PC-9 (cell line): ENCODE measurements around the gene PHYH. TPM values are rescaled to one million over a fixed set of nuclear protein-coding genes. Genes with fewer than 3 reads are reported as not detected.

ENCODE experiments used
- BruUV-seq: library from RNA; stranded (reverse); fragments of 400-500 nt; replicated peaks from 2 replicates; lab custom pipeline; 2021; lab: Mats Ljungman, UMichigan
- CTCF ChIA-PET: fragments of 300-600 bp; sonication (Branson Sonifier 250); formaldehyde crosslinking; loops from one replicate; lab custom pipeline; 2022; ENCODE audit warnings: antibody characterized with exemption; lab: Charles Lee
- POLR2A ChIA-PET: fragments of 300-600 bp; sonication (Branson Sonifier 250); formaldehyde crosslinking; loops from one replicate; lab custom pipeline; 2022; ENCODE audit warnings: antibody characterized with exemption; ENCODE audit not compliant: unreplicated experiment; lab: Charles Lee
- DNase-seq, 2 experiments: peaks; one replicate each; pipeline versions ENCODE4 v3.0.0 to v3.0.0-alpha.2; 2015 to 2022; ENCODE audit warnings: mixed read lengths in 1 of 2
- H2AFZ ChIP-seq: fragments of 200-600 bp; sonication (generic); 2 replicates; pipeline ENCODE4 v1.8.1; 2017; ENCODE audit warnings: antibody characterized with exemption
- H3F3A ChIP-seq: fragments of 200-600 bp; sonication (generic); 2 replicates; pipeline ENCODE4 v1.8.1; 2017; ENCODE audit warnings: antibody characterized with exemption, mild to moderate bottlenecking, low read depth; ENCODE audit not compliant: insufficient read depth
- H3K27ac ChIP-seq: fragments of 200-600 bp; sonication (generic); 2 replicates; pipeline ENCODE4 v1.6.1; 2016; ENCODE audit warnings: mixed run types
- H3K27me3 ChIP-seq: fragments of 200-600 bp; sonication (generic); 2 replicates; pipeline ENCODE4 v1.6.1; 2016; ENCODE audit warnings: low read depth, mixed run types; ENCODE audit not compliant: insufficient read depth
- H3K36me3 ChIP-seq: fragments of 200-600 bp; sonication (generic); 2 replicates; pipeline ENCODE4 v1.6.1; 2016; ENCODE audit warnings: low read depth, mixed run types
- H3K4me1 ChIP-seq: fragments of 200-600 bp; sonication (generic); replicated peaks from 2 replicates; pipeline ENCODE4 v1.6.1; 2016; ENCODE audit warnings: mixed run types; ENCODE audit not compliant: insufficient read depth
- H3K4me2 ChIP-seq: fragments of 200-600 bp; sonication (generic); 2 replicates; pipeline ENCODE4 v1.6.1; 2017; ENCODE audit warnings: mixed run types
- H3K4me3 ChIP-seq: fragments of 200-600 bp; sonication (generic); 2 replicates; pipeline ENCODE4 v1.6.1; 2016; ENCODE audit warnings: mixed run types
- H3K79me2 ChIP-seq: fragments of 200-600 bp; sonication (generic); 2 replicates; pipeline ENCODE4 v1.6.1; 2017; ENCODE audit warnings: low read depth, mixed run types
- H3K9me2 ChIP-seq: fragments of 200-600 bp; sonication (generic); 2 replicates; pipeline ENCODE4 v1.8.1; 2017; ENCODE audit warnings: mild to moderate bottlenecking; ENCODE audit not compliant: insufficient read depth
- H3K9me3 ChIP-seq: fragments of 200-600 bp; sonication (generic); 2 replicates; pipeline ENCODE4 v1.8.1; 2016; ENCODE audit warnings: low read depth; ENCODE audit not compliant: insufficient read depth
- H4K20me1 ChIP-seq: fragments of 200-600 bp; sonication (generic); 2 replicates; pipeline ENCODE4 v1.8.1; 2017; ENCODE audit not compliant: insufficient read depth
- EZH2 ChIP-seq: fragments of 200-600 bp; sonication (generic); IDR thresholded peaks from 2 replicates; pipeline ENCODE4 v1.8.0; 2017; ENCODE audit warnings: antibody characterized with exemption, low read depth
- intact Hi-C: fragments of 100-400 bp; cut with micrococcal nuclease; formaldehyde crosslinking; loops from one replicate; pipeline ENCODE4 v1.10.0; 2022; ENCODE audit not compliant: unreplicated experiment
- total RNA-seq: library from RNA; stranded (reverse); gene quantifications from 2 replicates; pipeline ENCODE4 v1.2.3, GENCODE V29; 2021
- TF ChIP-seq, protein P1 (sequence below): fragments of 200-600 bp; sonication (generic); conservative IDR thresholded peaks from 2 replicates; pipeline ENCODE4 v1.6.1; 2017; ENCODE audit warnings: mixed run types, antibody characterized with exemption, mild to moderate bottlenecking, moderate library complexity

PHYH gene
- total RNA-seq, 1 experiment from 2014 or later, result 16.5 TPM

DNA sequence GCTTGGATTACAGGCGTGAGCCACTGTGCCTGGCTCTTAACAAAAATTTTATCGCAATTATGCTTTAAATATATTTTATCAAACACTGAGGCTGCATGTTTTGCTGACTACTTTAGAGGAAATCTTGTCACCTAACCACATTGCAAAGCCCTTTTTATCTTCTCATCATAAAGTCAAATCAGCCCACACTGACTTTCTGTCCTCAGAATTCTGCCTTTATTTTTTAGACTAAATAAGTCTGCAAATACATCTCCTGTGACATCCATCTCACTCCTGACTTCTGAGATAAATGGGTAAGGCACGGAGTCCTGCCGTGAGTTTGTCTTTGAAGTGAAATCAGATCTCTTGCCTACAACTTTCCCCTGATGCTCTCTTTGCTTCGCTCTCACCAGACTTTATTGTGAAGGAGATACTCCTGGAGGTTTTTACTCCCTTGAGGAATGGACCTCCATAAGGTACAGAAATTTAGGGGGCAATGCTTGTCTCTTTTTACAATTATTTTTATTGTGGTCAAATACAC is 42.2 kb downstream of the PHYH start:
- no peaks in the 10 kb centered on the region for H3K9me3 ChIP-seq
- no peak overlapping the region for H3K4me2 ChIP-seq
- intact Hi-C loops, result no loop called here
- no peaks in the 10 kb centered on the region for H3K36me3 ChIP-seq
- no peaks in the 10 kb centered on the region for H3K4me1 ChIP-seq
- ChIA-PET CTCF (no interaction called here), POLR2A (no interaction called here)
- no peaks in the 10 kb centered on the region for H3F3A ChIP-seq
- DNase-seq, result no peak
- BruUV-seq, result no TSS peak
- H3K27ac ChIP-seq, result no peak overlapping the region
- TF ChIP-seq, protein P1, sequence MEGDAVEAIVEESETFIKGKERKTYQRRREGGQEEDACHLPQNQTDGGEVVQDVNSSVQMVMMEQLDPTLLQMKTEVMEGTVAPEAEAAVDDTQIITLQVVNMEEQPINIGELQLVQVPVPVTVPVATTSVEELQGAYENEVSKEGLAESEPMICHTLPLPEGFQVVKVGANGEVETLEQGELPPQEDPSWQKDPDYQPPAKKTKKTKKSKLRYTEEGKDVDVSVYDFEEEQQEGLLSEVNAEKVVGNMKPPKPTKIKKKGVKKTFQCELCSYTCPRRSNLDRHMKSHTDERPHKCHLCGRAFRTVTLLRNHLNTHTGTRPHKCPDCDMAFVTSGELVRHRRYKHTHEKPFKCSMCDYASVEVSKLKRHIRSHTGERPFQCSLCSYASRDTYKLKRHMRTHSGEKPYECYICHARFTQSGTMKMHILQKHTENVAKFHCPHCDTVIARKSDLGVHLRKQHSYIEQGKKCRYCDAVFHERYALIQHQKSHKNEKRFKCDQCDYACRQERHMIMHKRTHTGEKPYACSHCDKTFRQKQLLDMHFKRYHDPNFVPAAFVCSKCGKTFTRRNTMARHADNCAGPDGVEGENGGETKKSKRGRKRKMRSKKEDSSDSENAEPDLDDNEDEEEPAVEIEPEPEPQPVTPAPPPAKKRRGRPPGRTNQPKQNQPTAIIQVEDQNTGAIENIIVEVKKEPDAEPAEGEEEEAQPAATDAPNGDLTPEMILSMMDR, result no peak
- no peak for TF ChIP-seq EZH2
- H2AFZ ChIP-seq, result no peak overlapping the region
- H3K27me3 ChIP-seq, result no peaks in the 10 kb centered on the region; the same call in 1 of the 2 replicates
- H3K9me2 ChIP-seq, result no peaks in the 10 kb centered on the region
- H4K20me1 ChIP-seq, result no peaks in the 10 kb centered on the region
- no peak overlapping the region for H3K4me3 ChIP-seq
- H3K79me2 ChIP-seq, result no peaks in the 10 kb centered on the region

DNA sequence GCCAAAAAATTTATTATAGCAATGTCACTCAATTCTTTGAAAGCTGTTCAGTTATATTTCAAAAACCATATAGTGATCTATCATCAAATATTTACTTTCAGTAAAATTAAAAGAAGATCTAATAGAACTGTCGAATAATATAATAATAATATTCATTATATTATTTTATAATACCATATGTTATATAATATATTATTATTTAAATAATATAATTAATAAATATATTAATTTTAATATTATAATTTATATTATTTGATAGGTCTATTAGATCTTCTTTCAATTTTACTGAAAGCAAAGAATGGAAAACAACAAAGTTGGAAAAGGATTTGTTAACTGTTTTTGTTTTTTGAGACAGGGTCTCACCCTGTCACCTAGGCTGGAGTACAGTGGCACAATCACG is 43.2 kb downstream of the PHYH start:
- no peak overlapping the region for H2AFZ ChIP-seq
- no peaks in the 10 kb centered on the region for H3K4me1 ChIP-seq
- no peak overlapping the region for H3K4me3 ChIP-seq
- H3K4me2 ChIP-seq, result no peak overlapping the region
- no peaks in the 10 kb centered on the region for H3K27me3 ChIP-seq
- H3K36me3 ChIP-seq, result no peaks in the 10 kb centered on the region
- POLR2A ChIA-PET, result no interaction called here
- DNase-seq, result no peak
- H3F3A ChIP-seq, result no peaks in the 10 kb centered on the region
- H3K27ac ChIP-seq, result no peak overlapping the region
- intact Hi-C loops, result no loop called here
- CTCF ChIA-PET, result no interaction called here
- no peaks in the 10 kb centered on the region for H4K20me1 ChIP-seq
- no peaks in the 10 kb centered on the region for H3K79me2 ChIP-seq
- H3K9me2 ChIP-seq, result no peaks in the 10 kb centered on the region
- no peaks in the 10 kb centered on the region for H3K9me3 ChIP-seq
- BruUV-seq, result no TSS peak
- TF ChIP-seq EZH2, result no peak
- TF ChIP-seq, protein P1, result no peak

DNA sequence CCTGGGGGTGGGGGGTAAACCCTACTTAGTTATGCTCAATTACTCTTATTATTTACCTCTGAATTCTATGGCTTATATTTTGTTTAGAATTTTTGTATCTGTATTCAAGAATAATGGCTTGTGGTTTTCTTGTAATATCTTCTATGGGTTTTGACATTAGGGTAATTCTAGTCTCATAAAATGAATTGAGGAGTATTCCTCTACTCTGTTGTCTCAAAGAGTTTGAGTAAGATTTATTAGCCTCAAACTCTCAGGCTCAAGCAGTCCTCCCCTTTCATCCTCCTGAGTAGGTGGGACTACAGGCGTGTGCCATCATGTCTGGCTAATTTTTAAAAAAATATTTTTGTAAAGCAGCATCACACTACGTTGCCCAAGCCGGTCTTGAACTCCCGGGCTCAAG is 46.1 kb downstream of the PHYH start:
- Histone ChIP-seq H3K27me3 (no peaks in the 10 kb centered on the region), H3K4me2 (no peak overlapping the region), H3K9me2 (no peaks in the 10 kb centered on the region), H3K36me3 (no peaks in the 10 kb centered on the region), H4K20me1 (no peaks in the 10 kb centered on the region), H3K79me2 (no peaks in the 10 kb centered on the region), H2AFZ (no peak overlapping the region), H3K9me3 (no peaks in the 10 kb centered on the region), H3K27ac (no peak overlapping the region), H3K4me3 (no peak overlapping the region), H3F3A (no peaks in the 10 kb centered on the region), H3K4me1 (no peaks in the 10 kb centered on the region)
- no TSS peak for BruUV-seq
- intact Hi-C loops, result no loop called here
- ChIA-PET POLR2A (interaction anchor here (0.7 kb wide), 1 partner anchor 167 kb away, joined by 4 read pairs; no protein-coding TSS in a partner anchor), CTCF (no interaction called here)
- no peak for DNase-seq
- no peak for TF ChIP-seq EZH2
- TF ChIP-seq, protein P1, result no peak
